GM12878 (cell line): ENCODE data around the gene ANKRD11. TPM values are rescaled to one million over a fixed set of nuclear protein-coding genes. Genes with fewer than 3 reads are reported as not detected.

Source experiments
- ATAC-seq: fragments of 200-7000 bp; cut with Tn5 transposase; 3 replicates; pipeline ENCODE4 v1.9.1; 2020; ENCODE audit warnings: mild to moderate bottlenecking, moderate library complexity
- BruUV-seq: library from RNA; stranded (reverse); fragments of 400-500 nt; replicated peaks from 2 replicates; lab custom pipeline; 2021; lab: Mats Ljungman, UMichigan
- CTCF ChIA-PET: fragments of 300-600 bp; sonication (Branson Sonifier 250); formaldehyde crosslinking; extraction: SDS; loops from one replicate; lab custom pipeline; 2021; ENCODE audit warnings: inconsistent platforms; lab: Yijun Ruan, JAX
- POLR2A ChIA-PET: fragments of 350-600 bp; formaldehyde crosslinking; extraction: SDS; loops from one replicate; lab custom pipeline; 2021; ENCODE audit warnings: inconsistent platforms; lab: Charles Lee
- RAD21 ChIA-PET: fragments of 300-600 bp; sonication (Branson Sonifier 250); formaldehyde crosslinking; loops from one replicate; lab custom pipeline; 2023; ENCODE audit warnings: antibody characterized with exemption; ENCODE audit not compliant: unreplicated experiment; lab: Charles Lee
- SMC1A ChIA-PET: fragments of 300-600 bp; sonication (Branson Sonifier 250); formaldehyde crosslinking; loops from one replicate; lab custom pipeline; 2023; ENCODE audit not compliant: unreplicated experiment, uncharacterized antibody; lab: Charles Lee
- DNase-seq: peaks from one replicate; pipeline ENCODE4 v3.0.0-alpha.2; 2011; ENCODE audit warnings: low read depth, low spot score
- FAIRE-seq: peaks from 3 replicates; lab custom pipeline; 2011; peaks lifted over from hg19 to GRCh38; lab: Jason Lieb, UNC
- H2AFZ ChIP-seq: 2 replicates; pipeline ENCODE4 v1.6.0; 2011; ENCODE audit warnings: low read depth, low read length, control low read depth; ENCODE audit not compliant: control insufficient read depth
- H3K27ac ChIP-seq: 2 replicates; pipeline ENCODE4 v1.5.1; 2011; ENCODE audit warnings: control low read depth; ENCODE audit not compliant: control insufficient read depth, insufficient read depth
- H3K27me3 ChIP-seq, 2 experiments: replicated peaks in 1 of 2; 2 replicates each; pipeline versions ENCODE4 v1.6.0 to v1.6.1; 2011; ENCODE audit warnings: low read length in 1 of 2; ENCODE audit not compliant: control insufficient read depth in 2 of 2, insufficient read depth in 2 of 2
- H3K36me3 ChIP-seq, 2 experiments: 2 replicates each; pipeline ENCODE4 v1.5.1; 2011; ENCODE audit warnings: low read length in 1 of 2; ENCODE audit not compliant: control insufficient read depth in 2 of 2, insufficient read depth in 2 of 2
- H3K4me1 ChIP-seq: 2 replicates; pipeline ENCODE4 v1.6.1; 2011; ENCODE audit warnings: mild to moderate bottlenecking, low read length, moderate library complexity, mixed read lengths; ENCODE audit not compliant: control insufficient read depth, insufficient read depth
- H3K4me2 ChIP-seq: 2 replicates; pipeline ENCODE4 v1.6.0; 2011; ENCODE audit warnings: control low read depth; ENCODE audit not compliant: control insufficient read depth, insufficient read depth
- H3K4me3 ChIP-seq: fragments of 200-600 bp; sonication (generic); 2 replicates; pipeline ENCODE4 v1.5.1; 2016
- H3K79me2 ChIP-seq: 2 replicates; pipeline ENCODE4 v1.6.0; 2011; ENCODE audit warnings: low read length; ENCODE audit not compliant: control insufficient read depth, insufficient read depth
- H3K9ac ChIP-seq: 2 replicates; pipeline ENCODE4 v1.8.0; 2011; ENCODE audit warnings: low read length, control low read depth, mixed read lengths; ENCODE audit not compliant: control insufficient read depth, insufficient read depth
- H3K9me3 ChIP-seq: replicated peaks from 3 replicates; pipeline ENCODE4 v1.5.1; 2011; ENCODE audit warnings: mild to moderate bottlenecking, low read length; ENCODE audit not compliant: control insufficient read depth, insufficient read depth
- H4K20me1 ChIP-seq: 2 replicates; pipeline ENCODE4 v1.6.0; 2011; ENCODE audit not compliant: control insufficient read depth, insufficient read depth
- ATF2 ChIP-seq: IDR thresholded peaks from 2 replicates; pipeline ENCODE4 v1.6.1; 2012; ENCODE audit warnings: low read length, inconsistent platforms
- CHD4 ChIP-seq: fragments of 200-600 bp; sonication (generic); IDR thresholded peaks from 2 replicates; pipeline ENCODE4 v1.6.1; 2016; ENCODE audit warnings: mild to moderate bottlenecking
- CREM ChIP-seq: IDR thresholded peaks from 2 replicates; pipeline ENCODE4 v1.6.1; 2014; ENCODE audit warnings: antibody characterized with exemption, low read depth
- ESRRA ChIP-seq: IDR thresholded peaks from 2 replicates; pipeline ENCODE4 v1.6.1; 2012; ENCODE audit warnings: mild to moderate bottlenecking, low read length, improper control_type of control experiment
- HCFC1 ChIP-seq: fragments of 150-350 bp; IDR thresholded peaks from 2 replicates; pipeline ENCODE4 v1.6.1; 2014; ENCODE audit warnings: low read length
- JUNB ChIP-seq: IDR thresholded peaks from 2 replicates; pipeline ENCODE4 v1.6.1; 2016; ENCODE audit warnings: antibody characterized with exemption, mild to moderate bottlenecking
- KLF5 ChIP-seq: fragments of 450-650 bp; IDR thresholded peaks from 2 replicates; pipeline ENCODE4 v1.6.1; 2014; ENCODE audit warnings: mild to moderate bottlenecking; ENCODE audit not compliant: partially characterized antibody
- MEF2B ChIP-seq: fragments of 450-650 bp; IDR thresholded peaks from 2 replicates; pipeline ENCODE4 v1.6.1; 2018; ENCODE audit warnings: mild to moderate bottlenecking, moderate library complexity; ENCODE audit not compliant: partially characterized antibody, poor library complexity, severe bottlenecking
- MTA2 ChIP-seq: fragments of 450-650 bp; IDR thresholded peaks from 2 replicates; pipeline ENCODE4 v1.6.1; 2016; ENCODE audit warnings: low read depth, mild to moderate bottlenecking, moderate library complexity
- MTA3 ChIP-seq: IDR thresholded peaks from 2 replicates; pipeline ENCODE4 v1.6.1; 2012; ENCODE audit warnings: low read length, inconsistent platforms, borderline replicate concordance
- NFYA ChIP-seq: IDR thresholded peaks from 2 replicates; pipeline ENCODE4 v1.6.1; 2011; ENCODE audit warnings: low read depth, mild to moderate bottlenecking, low read length, improper control_type of control experiment, borderline replicate concordance
- NFYB ChIP-seq: IDR thresholded peaks from 2 replicates; pipeline ENCODE4 v1.6.1; 2011; ENCODE audit warnings: low read depth, mild to moderate bottlenecking, low read length, improper control_type of control experiment, moderate library complexity; ENCODE audit not compliant: insufficient read depth
- NR2C2 ChIP-seq: IDR thresholded peaks from 2 replicates; pipeline ENCODE4 v1.6.1; 2011; ENCODE audit warnings: borderline replicate concordance, low read depth; ENCODE audit not compliant: control insufficient read depth, insufficient read length
- PBX3 ChIP-seq: IDR thresholded peaks from 2 replicates; pipeline ENCODE4 v1.6.1; 2011; ENCODE audit warnings: mild to moderate bottlenecking, low read depth, low read length, moderate library complexity; ENCODE audit not compliant: insufficient replicate concordance
- POLR2A ChIP-seq: IDR thresholded peaks from 2 replicates; pipeline ENCODE4 v1.6.1; 2011; ENCODE audit warnings: low read depth, mild to moderate bottlenecking, low read length
- POLR2AphosphoS5 ChIP-seq: IDR thresholded peaks from 2 replicates; pipeline ENCODE4 v1.6.1; 2011; ENCODE audit warnings: mild to moderate bottlenecking, low read length, inconsistent platforms
- RAD51 ChIP-seq: fragments of 450-650 bp; IDR thresholded peaks from 2 replicates; pipeline ENCODE4 v1.6.1; 2016; ENCODE audit warnings: moderate library complexity, mild to moderate bottlenecking, inconsistent platforms
- SPI1 ChIP-seq: IDR thresholded peaks from 2 replicates; pipeline ENCODE4 v1.6.1; 2011; ENCODE audit warnings: low read depth, mild to moderate bottlenecking, low read length, moderate library complexity, borderline replicate concordance; ENCODE audit not compliant: insufficient read depth
- TCF12 ChIP-seq: IDR thresholded peaks from 2 replicates; pipeline ENCODE4 v1.6.1; 2011; ENCODE audit warnings: low read depth, mild to moderate bottlenecking, low read length
- USF1 ChIP-seq: IDR thresholded peaks from 2 replicates; pipeline ENCODE4 v1.6.1; 2011; ENCODE audit warnings: borderline replicate concordance, low read depth, mild to moderate bottlenecking, moderate library complexity, mixed read lengths, low read length; ENCODE audit not compliant: insufficient read depth; ENCODE audit errors: extremely low read length
- YBX1 ChIP-seq: fragments of 450-650 bp; IDR thresholded peaks from 2 replicates; pipeline ENCODE4 v1.6.1; 2016; ENCODE audit warnings: antibody characterized with exemption
- YY1 ChIP-seq: IDR thresholded peaks from 2 replicates; pipeline ENCODE4 v1.6.1; 2011; ENCODE audit warnings: low read depth, mild to moderate bottlenecking, low read length
- WGBS: methylation state at CpG from one replicate; pipeline ENCODE4 v1.1.6; 2016; ENCODE audit warnings: low lambda C conversion rate; ENCODE audit not compliant: insufficient replicate concordance, insufficient coverage; ENCODE audit errors: missing lambda C conversion rate; 5-methylcytosine and 5-hydroxymethylcytosine counted together
- in situ Hi-C: fragments of 300-500 bp; cut with MboI; formaldehyde crosslinking; loops from 9 replicates; pipeline ENCODE4 v1.14.3; 2018; ENCODE audit warnings: mixed read lengths
- intact Hi-C: fragments of 100-400 bp; cut with micrococcal nuclease; formaldehyde crosslinking; loops from one replicate; pipeline ENCODE4 v1.14.2; 2022; ENCODE audit not compliant: unreplicated experiment
- polyA plus RNA-seq, 11 experiments: library from polyadenylated mRNA; depleted of rRNA in 4 of 11; unstranded in 6 of 11; stranded (reverse) in 5 of 11; fragments of >200 nt; fragmentation: Nextera tagmentation in 4 of 11; fragmentation: Illumina TruSeq in 1 of 11; extraction: Ambion mirVana in 4 of 11; extraction: Trizol in 1 of 11; gene quantifications; 1 replicate in 1 of 11; 2 replicates in 10 of 11; pipeline versions ENCODE4 v1.2.1 to v1.2.3, GENCODE V29; 2011 to 2016; ENCODE audit warnings: inconsistent platforms in 2 of 11, missing spikeins in 2 of 11, low read depth in 1 of 11
- total RNA-seq, 4 experiments: library from RNA; depleted of rRNA in 3 of 4; stranded (reverse); fragments of >200 nt in 3 of 4; fragmentation: Illumina TruSeq in 1 of 4; extraction: Trizol in 1 of 4; gene quantifications; 2 replicates each; pipeline versions ENCODE4 v1.2.1 to v1.2.3, GENCODE V29; 2013 to 2021

The ANKRD11 gene
- total and polyA plus RNA-seq, 10 of the 15 experiments (the other 5 are each of a cell fraction or from before 2014, with no cell fraction given), result 5.1 to 103 (median 27.4) TPM

- TF ChIP-seq TCF12 (no peak), KLF5 (no peak), MEF2B (no peak), HCFC1 (no peak), YY1 (no peak), CHD4 (no peak), MTA3 (no peak), CREM (no peak), POLR2AphosphoS5 (no peak), ESRRA (no peak), ATF2 (no peak), MTA2 (no peak)
These were observed 123.5 kb downstream of the ANKRD11 start (continued) for GRCh38 chr16:89366561-89367537.

- Histone ChIP-seq H3K9me3 (no peaks in the 10 kb centered on the region), H3K27ac (no peak overlapping the region), H2AFZ (no peak overlapping the region), H3K9ac (no peak overlapping the region), H3K27me3 (no peaks in the 10 kb centered on the region), H3K36me3 (peaks cover 0 to 7% of the 10 kb centered on the region in 2 experiments; a peak in 3 of 4 replicates), H3K79me2 (peaks cover 94% of the 10 kb centered on the region), H3K4me1 (peaks cover 65% of the 10 kb centered on the region), H4K20me1 (peaks cover 12% of the 10 kb centered on the region), H3K4me3 (no peak overlapping the region), H3K4me2 (peak overlapping the region; percentile 14; the same call in 1 of the 2 replicates)
- FAIRE-seq (no peak), DNase-seq (no peak), ATAC-seq (no peak)
- in situ Hi-C loops, result no loop called here
- SMC1A ChIA-PET, result interaction anchor here (1.5 kb wide), 1 partner anchor 9 kb away, joined by 4 read pairs; no protein-coding TSS in a partner anchor
- BruUV-seq, result no TSS peak
- WGBS, result 100% methylated on average over 5 of the region's 5 CpGs
- CTCF ChIA-PET, result interaction anchor here (0.7 to 1.3 kb wide), 3 partner anchors 30 to 249 kb away, joined by 3 to 4 read pairs (median 3); no protein-coding TSS in a partner anchor
- intact Hi-C loops, result no loop called here
- POLR2A ChIA-PET, result interaction anchor here (1.3 kb wide), 1 partner anchor 57 kb away, joined by 3 read pairs; no protein-coding TSS in a partner anchor
- RAD21 ChIA-PET, result no interaction called here
- no peak for TF ChIP-seq PBX3
- no peak for TF ChIP-seq NFYA
- no peak for TF ChIP-seq JUNB
- no peak for TF ChIP-seq USF1
- TF ChIP-seq RAD51, result no peak
- no peak for TF ChIP-seq POLR2A
- no peak for TF ChIP-seq YBX1
- TF ChIP-seq NR2C2, result no peak
- TF ChIP-seq NFYB, result no peak
- TF ChIP-seq MEF2B, result no peak
- TF ChIP-seq SPI1, result no peak
These were observed 124.4 kb downstream of the ANKRD11 start for GRCh38 chr16:89365996-89366395.
